ENCODE measurements around the gene STXBP6.

- no peak for TF ChIP-seq EP300 (IDR thresholded peaks at IDR 0.05; ENCODE audit: borderline replicate concordance in 1 of 2, control insufficient read depth in 1 of 2, low read depth in 2 of 2, low read length in 2 of 2)
- TF ChIP-seq, protein P1, sequence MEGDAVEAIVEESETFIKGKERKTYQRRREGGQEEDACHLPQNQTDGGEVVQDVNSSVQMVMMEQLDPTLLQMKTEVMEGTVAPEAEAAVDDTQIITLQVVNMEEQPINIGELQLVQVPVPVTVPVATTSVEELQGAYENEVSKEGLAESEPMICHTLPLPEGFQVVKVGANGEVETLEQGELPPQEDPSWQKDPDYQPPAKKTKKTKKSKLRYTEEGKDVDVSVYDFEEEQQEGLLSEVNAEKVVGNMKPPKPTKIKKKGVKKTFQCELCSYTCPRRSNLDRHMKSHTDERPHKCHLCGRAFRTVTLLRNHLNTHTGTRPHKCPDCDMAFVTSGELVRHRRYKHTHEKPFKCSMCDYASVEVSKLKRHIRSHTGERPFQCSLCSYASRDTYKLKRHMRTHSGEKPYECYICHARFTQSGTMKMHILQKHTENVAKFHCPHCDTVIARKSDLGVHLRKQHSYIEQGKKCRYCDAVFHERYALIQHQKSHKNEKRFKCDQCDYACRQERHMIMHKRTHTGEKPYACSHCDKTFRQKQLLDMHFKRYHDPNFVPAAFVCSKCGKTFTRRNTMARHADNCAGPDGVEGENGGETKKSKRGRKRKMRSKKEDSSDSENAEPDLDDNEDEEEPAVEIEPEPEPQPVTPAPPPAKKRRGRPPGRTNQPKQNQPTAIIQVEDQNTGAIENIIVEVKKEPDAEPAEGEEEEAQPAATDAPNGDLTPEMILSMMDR (IDR thresholded peaks at IDR 0.05 in 2 of 3, conservative IDR thresholded peaks at IDR 0.05 in 1 of 3; ENCODE audit: control insufficient read depth in 2 of 3, extremely low read depth in 1 of 3, insufficient read depth in 1 of 3, low read depth in 3 of 3, low read length in 3 of 3) = 0 out of 6 replicates have a peak, but pooled peaks of 1 of the 3 experiments have one; percentile 8
- TF ChIP-seq, protein P2, sequence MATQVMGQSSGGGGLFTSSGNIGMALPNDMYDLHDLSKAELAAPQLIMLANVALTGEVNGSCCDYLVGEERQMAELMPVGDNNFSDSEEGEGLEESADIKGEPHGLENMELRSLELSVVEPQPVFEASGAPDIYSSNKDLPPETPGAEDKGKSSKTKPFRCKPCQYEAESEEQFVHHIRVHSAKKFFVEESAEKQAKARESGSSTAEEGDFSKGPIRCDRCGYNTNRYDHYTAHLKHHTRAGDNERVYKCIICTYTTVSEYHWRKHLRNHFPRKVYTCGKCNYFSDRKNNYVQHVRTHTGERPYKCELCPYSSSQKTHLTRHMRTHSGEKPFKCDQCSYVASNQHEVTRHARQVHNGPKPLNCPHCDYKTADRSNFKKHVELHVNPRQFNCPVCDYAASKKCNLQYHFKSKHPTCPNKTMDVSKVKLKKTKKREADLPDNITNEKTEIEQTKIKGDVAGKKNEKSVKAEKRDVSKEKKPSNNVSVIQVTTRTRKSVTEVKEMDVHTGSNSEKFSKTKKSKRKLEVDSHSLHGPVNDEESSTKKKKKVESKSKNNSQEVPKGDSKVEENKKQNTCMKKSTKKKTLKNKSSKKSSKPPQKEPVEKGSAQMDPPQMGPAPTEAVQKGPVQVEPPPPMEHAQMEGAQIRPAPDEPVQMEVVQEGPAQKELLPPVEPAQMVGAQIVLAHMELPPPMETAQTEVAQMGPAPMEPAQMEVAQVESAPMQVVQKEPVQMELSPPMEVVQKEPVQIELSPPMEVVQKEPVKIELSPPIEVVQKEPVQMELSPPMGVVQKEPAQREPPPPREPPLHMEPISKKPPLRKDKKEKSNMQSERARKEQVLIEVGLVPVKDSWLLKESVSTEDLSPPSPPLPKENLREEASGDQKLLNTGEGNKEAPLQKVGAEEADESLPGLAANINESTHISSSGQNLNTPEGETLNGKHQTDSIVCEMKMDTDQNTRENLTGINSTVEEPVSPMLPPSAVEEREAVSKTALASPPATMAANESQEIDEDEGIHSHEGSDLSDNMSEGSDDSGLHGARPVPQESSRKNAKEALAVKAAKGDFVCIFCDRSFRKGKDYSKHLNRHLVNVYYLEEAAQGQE (IDR thresholded peaks at IDR 0.05; ENCODE audit: low read depth, low read length) = no peak
Measured at GRCh38 chr14:25042362-25043299, 7.3 kb downstream of the STXBP6 start.
